AG09319 (cell line): ENCODE results near the gene CNTN1.

Experiments used
- DNase-seq: peaks from one replicate; pipeline ENCODE4 v3.0.0-alpha.2; 2010; ENCODE audit warnings: low read depth; ENCODE audit errors: extremely low read depth
- TF ChIP-seq, protein P1 (sequence below): IDR thresholded peaks from 2 replicates; pipeline ENCODE4 v1.5.1; 2011; ENCODE audit warnings: low read depth, mild to moderate bottlenecking, inconsistent platforms, low read length, moderate library complexity

Gene CNTN1

DNA sequence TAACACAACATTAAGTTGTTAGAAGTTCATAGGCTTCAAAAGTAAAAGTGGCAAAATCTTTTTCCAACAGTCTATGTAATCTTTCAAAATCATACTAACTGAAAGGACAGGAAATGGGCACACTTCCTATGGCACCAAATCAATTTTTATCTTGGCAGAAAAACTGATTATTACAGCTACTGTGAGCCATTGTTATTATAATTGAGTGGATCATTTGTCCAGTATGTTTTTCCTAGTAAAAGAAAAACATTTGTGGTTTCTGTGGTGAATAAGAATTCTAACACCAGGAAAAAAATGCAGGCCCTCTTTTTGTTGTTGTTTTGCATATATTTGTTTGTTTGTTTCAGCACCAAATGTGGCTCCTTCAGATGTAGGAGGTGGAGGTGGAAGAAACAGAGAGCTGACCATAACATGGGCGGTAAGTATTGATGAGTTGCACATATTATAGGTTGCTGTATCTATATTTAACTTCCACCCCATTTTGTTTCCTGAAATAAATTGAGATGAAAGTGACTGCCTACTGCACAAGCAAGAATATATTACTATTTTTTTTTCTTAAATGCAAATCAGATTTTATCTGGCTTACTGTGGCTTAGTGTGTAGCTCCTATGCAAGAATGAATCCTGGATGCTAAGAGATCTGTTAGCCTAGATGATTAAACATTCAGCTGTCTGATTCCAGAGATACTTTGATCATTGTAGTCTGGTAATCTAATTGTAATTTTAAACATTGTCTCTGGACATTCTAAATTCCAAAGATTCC is 321.8 kb downstream of the CNTN1 start:
- no peak for DNase-seq

DNA sequence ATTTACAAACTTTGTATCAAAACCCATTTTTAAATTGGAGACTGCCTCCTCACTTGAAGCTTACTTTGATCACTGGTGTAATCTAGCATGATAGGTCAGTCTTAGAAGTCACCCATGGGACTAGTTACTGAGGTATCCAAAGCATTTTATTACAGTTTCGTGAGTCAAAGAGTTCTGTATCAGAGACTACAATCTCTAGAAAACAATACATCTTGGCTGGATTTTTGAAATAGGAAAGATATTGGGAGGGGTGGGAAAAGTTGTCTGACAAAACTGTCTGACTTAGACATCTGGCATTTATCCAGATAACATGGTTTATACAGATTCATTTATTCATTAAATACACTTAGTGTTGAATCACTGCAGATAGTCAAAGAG is 322.4 kb downstream of the CNTN1 start:
- DNase-seq = no peak
- TF ChIP-seq, protein P1, sequence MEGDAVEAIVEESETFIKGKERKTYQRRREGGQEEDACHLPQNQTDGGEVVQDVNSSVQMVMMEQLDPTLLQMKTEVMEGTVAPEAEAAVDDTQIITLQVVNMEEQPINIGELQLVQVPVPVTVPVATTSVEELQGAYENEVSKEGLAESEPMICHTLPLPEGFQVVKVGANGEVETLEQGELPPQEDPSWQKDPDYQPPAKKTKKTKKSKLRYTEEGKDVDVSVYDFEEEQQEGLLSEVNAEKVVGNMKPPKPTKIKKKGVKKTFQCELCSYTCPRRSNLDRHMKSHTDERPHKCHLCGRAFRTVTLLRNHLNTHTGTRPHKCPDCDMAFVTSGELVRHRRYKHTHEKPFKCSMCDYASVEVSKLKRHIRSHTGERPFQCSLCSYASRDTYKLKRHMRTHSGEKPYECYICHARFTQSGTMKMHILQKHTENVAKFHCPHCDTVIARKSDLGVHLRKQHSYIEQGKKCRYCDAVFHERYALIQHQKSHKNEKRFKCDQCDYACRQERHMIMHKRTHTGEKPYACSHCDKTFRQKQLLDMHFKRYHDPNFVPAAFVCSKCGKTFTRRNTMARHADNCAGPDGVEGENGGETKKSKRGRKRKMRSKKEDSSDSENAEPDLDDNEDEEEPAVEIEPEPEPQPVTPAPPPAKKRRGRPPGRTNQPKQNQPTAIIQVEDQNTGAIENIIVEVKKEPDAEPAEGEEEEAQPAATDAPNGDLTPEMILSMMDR = no peak

More for the DNA sequence above, 321.8 kb downstream of the CNTN1 start:
- TF ChIP-seq, protein P1 = no peak

DNA sequence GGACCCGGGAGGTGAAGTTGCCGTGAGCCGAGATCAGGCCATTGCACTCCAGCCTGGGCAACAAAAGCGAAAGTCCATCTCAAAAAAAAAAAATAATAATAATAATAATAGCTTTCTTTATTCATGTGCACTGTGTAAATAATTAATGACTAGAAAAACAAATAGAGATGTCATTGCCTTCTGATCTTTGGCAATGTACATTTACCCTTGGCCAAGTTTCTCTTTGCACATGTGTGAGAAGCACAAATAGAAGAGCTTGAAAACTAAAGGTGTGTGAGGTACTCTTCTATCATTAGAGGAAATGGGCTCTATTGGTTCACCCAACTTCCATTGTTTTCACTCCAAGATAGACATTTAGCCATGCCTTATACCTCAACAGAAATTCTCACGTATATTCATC is 325.8 kb downstream of the CNTN1 start:
- TF ChIP-seq, protein P1 = no peak
- DNase-seq = no peak

DNA sequence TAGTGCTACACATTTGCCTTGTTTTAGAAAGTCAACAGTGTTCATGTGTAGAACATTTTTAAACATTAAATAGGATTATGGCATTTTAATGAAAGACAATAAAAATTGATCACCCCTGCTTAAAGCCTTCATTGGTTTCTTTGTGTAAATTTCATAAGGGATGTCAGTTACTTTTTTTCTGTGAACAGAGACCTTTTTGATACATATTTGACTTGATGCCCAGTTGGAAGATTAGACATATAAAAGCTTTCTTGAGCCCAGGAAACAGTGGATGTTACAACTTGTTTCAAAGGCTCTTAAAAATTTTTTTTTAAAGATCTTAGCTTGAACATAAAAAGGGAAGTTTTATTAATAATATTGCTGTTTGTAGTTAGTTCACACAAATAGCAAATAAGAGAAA is 327.2 kb downstream of the CNTN1 start:
- TF ChIP-seq, protein P1 = no peak
- no peak for DNase-seq

DNA sequence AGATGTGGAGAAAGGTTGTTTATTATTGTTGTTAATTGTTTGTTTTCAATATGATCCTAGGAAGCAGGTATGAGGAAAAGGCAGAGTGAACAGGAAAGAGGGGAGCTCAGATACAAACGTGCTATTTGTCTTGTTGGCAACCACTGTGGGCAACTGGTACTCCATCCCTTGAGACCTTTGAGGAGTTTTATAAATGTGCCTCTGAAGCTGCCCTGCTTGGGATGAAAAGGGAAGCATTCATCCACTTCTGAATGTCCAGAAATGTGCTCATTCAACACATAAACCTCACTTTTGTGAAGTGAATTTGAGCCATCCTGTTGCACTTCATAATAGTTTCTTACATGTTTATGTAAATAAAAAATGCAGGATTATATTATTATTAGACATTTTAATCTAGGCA is 331.6 kb downstream of the CNTN1 start:
- DNase-seq = no peak
- TF ChIP-seq, protein P1 = no peak

DNA sequence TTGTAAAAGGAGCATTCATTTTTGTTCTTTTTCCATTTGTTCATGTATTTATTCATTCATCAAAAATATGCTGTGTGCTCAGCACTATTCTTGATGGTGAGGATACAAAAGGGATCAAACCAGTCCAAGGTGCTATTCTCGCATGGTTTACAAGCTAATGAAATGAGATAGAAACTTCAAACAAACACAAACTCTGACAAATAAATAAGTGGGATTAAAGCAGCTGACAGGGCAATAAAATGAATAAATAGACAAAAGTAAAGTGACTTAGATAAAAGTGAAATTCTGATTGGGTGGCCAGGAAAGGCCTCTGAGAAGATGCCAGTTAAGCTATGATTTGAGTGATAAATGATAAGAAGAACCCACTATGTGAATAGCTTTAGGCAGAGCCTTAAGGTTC is 333.9 kb downstream of the CNTN1 start:
- no peak for DNase-seq
- TF ChIP-seq, protein P1 = no peak

DNA sequence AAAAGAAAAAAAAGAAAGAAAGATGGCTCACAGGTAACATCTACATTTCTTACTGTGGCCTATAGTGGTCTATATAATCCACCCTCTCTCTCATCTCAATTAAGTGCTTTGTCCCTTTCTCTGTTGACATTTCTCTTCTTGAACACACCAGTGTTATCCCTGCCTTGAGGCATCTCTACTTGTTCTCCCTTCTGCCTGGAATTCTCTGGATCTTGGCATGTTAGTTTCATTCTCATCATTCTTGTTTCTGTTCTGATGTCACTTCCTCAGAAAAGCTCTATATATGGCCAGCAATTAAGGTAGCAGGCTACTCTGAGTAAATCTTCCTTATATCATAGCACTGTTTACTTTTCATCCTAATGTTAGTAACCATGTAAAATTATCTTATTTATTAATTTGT is 340.1 kb downstream of the CNTN1 start:
- no peak for DNase-seq
- TF ChIP-seq, protein P1 = no peak
